ENCODE measurements around the gene FIGNL2.

- TF ChIP-seq CHD1 (IDR thresholded peaks at IDR 0.05; ENCODE audit: low read length) (no peak), E2F5 (CRISPR knock-in tag; IDR thresholded peaks at IDR 0.05) (no peak), PRDM10 (IDR thresholded peaks at IDR 0.05; ENCODE audit: partially characterized antibody) (no peak), CTCF (IDR thresholded peaks at IDR 0.05 in 2 of 3, conservative IDR thresholded peaks at IDR 0.05 in 1 of 3; ENCODE audit: insufficient read depth in 2 of 3, low read depth in 1 of 3, low read length in 3 of 3) (no peak), POLR2A (conservative IDR thresholded peaks at IDR 0.05) (no peak), TAF1 (IDR thresholded peaks at IDR 0.05; ENCODE audit: control insufficient read depth, extremely low read depth, insufficient read depth, low read length, severe bottlenecking) (no peak), USF2 (CRISPR knock-in tag; IDR thresholded peaks at IDR 0.05) (no peak), ZBTB7A (IDR thresholded peaks at IDR 0.05; ENCODE audit: borderline replicate concordance, control insufficient read depth, low read depth, low read length) (no peak), SIX5 (IDR thresholded peaks at IDR 0.05; ENCODE audit: borderline replicate concordance in 1 of 2, insufficient read depth in 1 of 2, low read depth in 1 of 2, low read length in 2 of 2) (no peak), EP300 (IDR thresholded peaks at IDR 0.05; ENCODE audit: low read length) (no peak), PTTG1 (tag; IDR thresholded peaks at IDR 0.05; ENCODE audit: low read depth) (no peak), MECOM (CRISPR knock-in tag; IDR thresholded peaks at IDR 0.05) (no peak), PREB (CRISPR knock-in tag; IDR thresholded peaks at IDR 0.05) (no peak), MTA3 (IDR thresholded peaks at IDR 0.05; ENCODE audit: borderline replicate concordance) (no peak)
Observed at GRCh38 chr12:51863363-51863932, 14.9 kb upstream of the FIGNL2 start.

All from K562 (cell line).